Astrocyte (in vitro differentiated cells and primary cell): Measurements from ENCODE around the gene WDR59. TPM values are rescaled to one million over a fixed set of nuclear protein-coding genes. Genes with fewer than 3 reads are reported as not detected.

Experiments used
- DNase-seq: peaks from one replicate; pipeline ENCODE4 v3.0.0-alpha.2; 2010; ENCODE audit warnings: low read depth
- FAIRE-seq: peaks from 2 replicates; lab custom pipeline; 2011; peaks lifted over from hg19 to GRCh38; lab: Jason Lieb, UNC
- H2AFZ ChIP-seq: 2 replicates; pipeline ENCODE4 v1.6.0; 2012; ENCODE audit warnings: low read depth, low read length, inconsistent platforms
- H3K27ac ChIP-seq: 2 replicates; pipeline ENCODE4 v1.5.1; 2011; ENCODE audit warnings: low read depth, low read length, inconsistent platforms
- H3K27me3 ChIP-seq: 2 replicates; pipeline ENCODE4 v1.6.0; 2011; ENCODE audit warnings: low read length, inconsistent platforms; ENCODE audit not compliant: insufficient read depth
- H3K36me3 ChIP-seq: 2 replicates; pipeline ENCODE4 v1.5.1; 2011; ENCODE audit warnings: low read length, inconsistent platforms; ENCODE audit not compliant: insufficient read depth
- H3K4me1 ChIP-seq: 2 replicates; pipeline ENCODE4 v1.5.1; 2011; ENCODE audit warnings: low read length, inconsistent platforms; ENCODE audit not compliant: insufficient read depth
- H3K4me2 ChIP-seq: 2 replicates; pipeline ENCODE4 v1.6.0; 2012; ENCODE audit warnings: low read length, inconsistent platforms
- H3K4me3 ChIP-seq: 2 replicates; pipeline ENCODE4 v1.5.1; 2011; ENCODE audit warnings: low read depth, mild to moderate bottlenecking, low read length, inconsistent platforms; ENCODE audit not compliant: insufficient read depth
- H3K79me2 ChIP-seq: 2 replicates; pipeline ENCODE4 v1.6.0; 2012; ENCODE audit warnings: mild to moderate bottlenecking, low read length, inconsistent platforms; ENCODE audit not compliant: insufficient read depth
- H3K9ac ChIP-seq: 2 replicates; pipeline ENCODE4 v1.6.0; 2012; ENCODE audit warnings: mild to moderate bottlenecking, low read length, inconsistent platforms
- H3K9me3 ChIP-seq: 2 replicates; pipeline ENCODE4 v1.5.1; 2012; ENCODE audit warnings: low read depth, mild to moderate bottlenecking, low read length, inconsistent platforms; ENCODE audit not compliant: insufficient read depth
- H4K20me1 ChIP-seq: 2 replicates; pipeline ENCODE4 v1.6.0; 2012; ENCODE audit warnings: low read length, inconsistent platforms; ENCODE audit not compliant: insufficient read depth
- H3K27ac Mint-ChIP-seq: one replicate; pipeline ENCODE4 v1.8.0; 2021; ENCODE audit warnings: mild to moderate bottlenecking, mixed read lengths; ENCODE audit not compliant: unreplicated experiment
- H3K27me3 Mint-ChIP-seq: one replicate; pipeline ENCODE4 v1.8.0; 2021; ENCODE audit warnings: low read depth, mixed read lengths; ENCODE audit not compliant: unreplicated experiment
- H3K36me3 Mint-ChIP-seq: one replicate; pipeline ENCODE4 v1.8.0; 2021; ENCODE audit warnings: low read depth, mixed read lengths; ENCODE audit not compliant: unreplicated experiment
- H3K4me1 Mint-ChIP-seq: one replicate; pipeline ENCODE4 v1.8.0; 2021; ENCODE audit warnings: low read depth, mixed read lengths; ENCODE audit not compliant: unreplicated experiment
- H3K4me3 Mint-ChIP-seq: one replicate; pipeline ENCODE4 v1.8.0; 2021; ENCODE audit warnings: mild to moderate bottlenecking, moderate library complexity, mixed read lengths; ENCODE audit not compliant: unreplicated experiment
- H3K9me3 Mint-ChIP-seq: one replicate; pipeline ENCODE4 v1.8.0; 2021; ENCODE audit warnings: mild to moderate bottlenecking, mixed read lengths; ENCODE audit not compliant: unreplicated experiment
- EZH2 ChIP-seq: IDR thresholded peaks from 2 replicates; pipeline ENCODE4 v1.6.1; 2012; ENCODE audit warnings: mild to moderate bottlenecking, low read length, inconsistent platforms; ENCODE audit not compliant: insufficient read depth
- total RNA-seq: library from RNA; stranded (reverse); gene quantifications from 2 replicates; pipeline ENCODE4 v1.2.1, GENCODE V29; 2021
- TF ChIP-seq, protein P1 (sequence below): IDR thresholded peaks from 2 replicates; pipeline ENCODE4 v1.5.1; 2011; ENCODE audit warnings: low read depth, mild to moderate bottlenecking, inconsistent platforms, low read length, moderate library complexity; ENCODE audit not compliant: insufficient read depth

WDR59 gene
- total RNA-seq, 1 donor from 2014 or later = 63.8 TPM

DNA sequence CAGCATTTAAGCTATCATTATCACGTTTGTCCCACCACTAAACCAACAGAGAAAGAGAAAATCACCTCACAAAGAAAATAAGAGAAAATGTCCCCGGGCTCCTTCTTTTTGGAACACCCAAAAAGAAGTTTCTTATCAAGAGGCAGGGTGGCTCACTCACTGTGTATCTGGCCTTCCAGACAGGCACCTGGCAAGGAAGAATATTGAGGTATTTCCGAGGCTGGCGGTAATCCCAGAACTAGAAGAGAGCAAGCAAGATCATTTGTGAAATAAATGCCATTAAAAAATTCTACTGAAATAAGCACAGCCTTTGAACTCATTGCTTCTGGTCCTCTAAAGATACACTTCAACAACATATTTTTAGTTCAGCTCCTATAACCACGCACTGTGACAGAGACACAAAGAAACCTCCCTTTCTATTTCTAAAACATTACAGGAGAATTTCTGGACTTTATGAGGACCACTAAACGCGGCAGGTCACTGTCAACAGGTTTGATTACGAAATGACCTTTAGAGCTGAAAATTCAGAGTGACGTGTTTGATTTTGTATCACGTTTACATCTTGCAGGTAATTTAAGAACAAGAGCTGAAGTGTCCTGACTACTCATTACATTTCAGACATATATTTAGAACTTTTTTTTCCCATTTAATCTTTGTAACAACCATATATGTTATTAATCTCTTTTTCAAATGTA is 61.0 kb downstream of the WDR59 start:
- no peak overlapping the region for H2AFZ ChIP-seq
- H3K9ac ChIP-seq = no peak overlapping the region
- H3K9me3 ChIP-seq = no peaks in the 10 kb centered on the region
- H3K4me2 ChIP-seq = no peak overlapping the region
- H3K27me3 ChIP-seq = no peaks in the 10 kb centered on the region
- no peak overlapping the region for H3K27ac Mint-ChIP-seq
- no peak overlapping the region for H3K27ac ChIP-seq
- peaks cover 7% of the 10 kb centered on the region for H3K36me3 ChIP-seq
- FAIRE-seq (no peak), DNase-seq (peak; percentile 25)
- H3K36me3 Mint-ChIP-seq = peaks cover 21% of the 10 kb centered on the region
- no peaks in the 10 kb centered on the region for H3K9me3 Mint-ChIP-seq
- no peaks in the 10 kb centered on the region for H3K27me3 Mint-ChIP-seq
- no peak overlapping the region for H3K4me3 Mint-ChIP-seq
- no peaks in the 10 kb centered on the region for H3K79me2 ChIP-seq
- H3K4me3 ChIP-seq = no peak overlapping the region
- no peaks in the 10 kb centered on the region for H3K4me1 Mint-ChIP-seq
- H3K4me1 ChIP-seq = no peaks in the 10 kb centered on the region
- H4K20me1 ChIP-seq = no peaks in the 10 kb centered on the region
- TF ChIP-seq, protein P1, sequence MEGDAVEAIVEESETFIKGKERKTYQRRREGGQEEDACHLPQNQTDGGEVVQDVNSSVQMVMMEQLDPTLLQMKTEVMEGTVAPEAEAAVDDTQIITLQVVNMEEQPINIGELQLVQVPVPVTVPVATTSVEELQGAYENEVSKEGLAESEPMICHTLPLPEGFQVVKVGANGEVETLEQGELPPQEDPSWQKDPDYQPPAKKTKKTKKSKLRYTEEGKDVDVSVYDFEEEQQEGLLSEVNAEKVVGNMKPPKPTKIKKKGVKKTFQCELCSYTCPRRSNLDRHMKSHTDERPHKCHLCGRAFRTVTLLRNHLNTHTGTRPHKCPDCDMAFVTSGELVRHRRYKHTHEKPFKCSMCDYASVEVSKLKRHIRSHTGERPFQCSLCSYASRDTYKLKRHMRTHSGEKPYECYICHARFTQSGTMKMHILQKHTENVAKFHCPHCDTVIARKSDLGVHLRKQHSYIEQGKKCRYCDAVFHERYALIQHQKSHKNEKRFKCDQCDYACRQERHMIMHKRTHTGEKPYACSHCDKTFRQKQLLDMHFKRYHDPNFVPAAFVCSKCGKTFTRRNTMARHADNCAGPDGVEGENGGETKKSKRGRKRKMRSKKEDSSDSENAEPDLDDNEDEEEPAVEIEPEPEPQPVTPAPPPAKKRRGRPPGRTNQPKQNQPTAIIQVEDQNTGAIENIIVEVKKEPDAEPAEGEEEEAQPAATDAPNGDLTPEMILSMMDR = no peak
- TF ChIP-seq EZH2 = no peak

DNA sequence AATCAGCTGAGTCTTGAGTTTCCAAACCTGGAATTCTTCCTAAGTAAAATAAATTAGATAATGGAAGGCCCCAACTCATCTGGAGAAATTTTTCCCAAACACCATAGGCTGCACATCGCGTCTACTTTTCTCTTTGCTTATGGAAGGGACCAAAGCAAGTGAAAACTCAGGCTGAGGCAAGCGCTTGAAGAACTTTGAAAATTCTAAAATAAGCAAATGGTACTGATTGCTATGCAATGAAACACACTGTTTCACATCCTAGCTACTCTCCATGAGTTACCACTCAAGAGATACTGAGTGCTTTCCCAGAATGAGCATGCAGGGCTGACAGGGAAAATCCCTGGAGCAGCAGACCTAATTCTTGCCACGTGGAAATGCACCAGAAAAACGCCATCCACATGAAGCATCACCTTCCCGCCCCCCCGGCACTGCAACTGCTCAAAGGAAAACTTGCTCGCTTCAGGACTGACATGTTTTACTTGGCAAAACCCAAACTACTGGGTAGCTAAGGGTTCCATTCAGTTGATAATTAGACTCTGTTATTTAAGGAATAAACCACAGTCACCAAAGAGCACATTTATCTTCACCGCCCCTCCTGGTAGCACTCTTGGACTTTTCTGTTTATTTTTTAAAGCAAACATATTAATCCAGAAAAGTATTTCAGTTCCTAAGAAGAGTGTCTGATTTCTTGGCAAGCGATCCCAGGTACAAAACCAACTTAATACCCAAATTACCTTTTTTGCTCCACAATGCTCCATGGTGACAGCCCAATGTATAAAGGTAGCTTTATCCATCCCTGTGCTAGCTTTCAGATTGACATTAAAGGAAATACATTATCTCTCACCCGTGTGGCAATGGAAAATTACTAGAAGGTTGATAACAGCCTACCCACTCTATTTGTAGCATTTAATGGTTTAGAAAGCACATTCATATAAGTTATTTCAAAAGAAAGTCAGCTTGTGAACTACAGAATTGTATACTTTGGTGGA is 62.5 kb downstream of the WDR59 start:
- Histone ChIP-seq H2AFZ (no peak overlapping the region), H3K9me3 (no peaks in the 10 kb centered on the region), H3K9ac (no peak overlapping the region), H3K27me3 (no peaks in the 10 kb centered on the region), H3K4me3 (no peak overlapping the region), H3K4me2 (no peak overlapping the region), H3K36me3 (peaks cover 16% of the 10 kb centered on the region), H3K4me1 (no peaks in the 10 kb centered on the region), H3K79me2 (no peaks in the 10 kb centered on the region), H4K20me1 (no peaks in the 10 kb centered on the region), H3K27ac (no peak overlapping the region)
- H3K27me3 Mint-ChIP-seq = no peaks in the 10 kb centered on the region
- FAIRE-seq (no peak), DNase-seq (peak; percentile 77)
- no peaks in the 10 kb centered on the region for H3K9me3 Mint-ChIP-seq
- H3K27ac Mint-ChIP-seq = no peak overlapping the region
- peaks cover 26% of the 10 kb centered on the region for H3K36me3 Mint-ChIP-seq
- H3K4me3 Mint-ChIP-seq = no peak overlapping the region
- H3K4me1 Mint-ChIP-seq = no peaks in the 10 kb centered on the region
- TF ChIP-seq, protein P1 = no peak
- TF ChIP-seq EZH2 = no peak
